GM19099 (cell line): ENCODE measurements around the gene DNM1.

Source experiments
- POLR2A ChIP-seq: IDR thresholded peaks from 3 replicates; pipeline ENCODE4 v1.6.1; 2011; ENCODE audit warnings: low read depth; ENCODE audit not compliant: insufficient read length; ENCODE audit errors: extremely low read depth

DNM1 gene

GRCh38 chr9:128208946-128209669 is 5.9 kb downstream of the DNM1 start:
- no peak for TF ChIP-seq POLR2A

GRCh38 chr9:128211186-128211980 is 8.2 kb downstream of the DNM1 start:
- TF ChIP-seq POLR2A: no peak

- no peak for TF ChIP-seq POLR2A
Observed at GRCh38 chr9:128211981-128212281, 8.8 kb downstream of the DNM1 start.

GRCh38 chr9:128213746-128214497 is 10.7 kb downstream of the DNM1 start:
- no peak for TF ChIP-seq POLR2A

- TF ChIP-seq POLR2A: no peak
Observed at GRCh38 chr9:128214571-128215490, 11.7 kb downstream of the DNM1 start.

- TF ChIP-seq POLR2A: no peak
Observed at GRCh38 chr9:128215491-128216409, 12.6 kb downstream of the DNM1 start.

GRCh38 chr9:128216781-128217553 is 13.8 kb downstream of the DNM1 start:
- TF ChIP-seq POLR2A: no peak

- no peak for TF ChIP-seq POLR2A
Observed at GRCh38 chr9:128218172-128218517, 15.0 kb downstream of the DNM1 start.

- peak; percentile 38 for TF ChIP-seq POLR2A
Observed at GRCh38 chr9:128218518-128219389, 15.6 kb downstream of the DNM1 start.

GRCh38 chr9:128219831-128220230 is 16.7 kb downstream of the DNM1 start:
- TF ChIP-seq POLR2A: no peak

- no peak for TF ChIP-seq POLR2A
Observed at GRCh38 chr9:128222026-128222425, 18.8 kb downstream of the DNM1 start.
